GM18868 (cell line): Measurements from ENCODE around the gene DBH.

Source experiments
- ATAC-seq: cut with Tn5 transposase; IDR thresholded peaks from one replicate; pipeline ENCODE4 v1.9.1; 2021; ENCODE audit warnings: mild to moderate bottlenecking, moderate library complexity; ENCODE audit not compliant: unreplicated experiment

DBH gene

DNA sequence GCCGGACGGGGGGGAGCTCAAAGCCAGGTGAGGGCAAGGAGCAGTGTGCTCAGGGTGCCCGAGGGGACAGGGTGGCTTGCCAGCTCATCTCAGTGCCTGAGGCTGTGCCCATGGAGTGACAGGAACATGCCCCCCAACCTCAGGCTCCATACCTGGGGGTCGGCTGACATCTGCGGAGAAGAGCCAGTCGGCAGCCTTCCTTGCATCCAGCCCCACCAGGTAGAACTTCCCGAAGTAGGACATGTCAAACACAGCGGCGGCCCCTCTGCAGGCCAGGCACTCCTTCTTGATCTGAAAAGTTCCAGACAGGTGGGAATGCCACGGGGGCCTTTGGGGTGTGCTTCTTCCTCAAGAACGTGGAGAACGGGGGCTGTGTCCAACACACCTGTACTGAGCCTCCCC, 59.9 kb downstream of the DBH start:
- no peak for ATAC-seq

DNA sequence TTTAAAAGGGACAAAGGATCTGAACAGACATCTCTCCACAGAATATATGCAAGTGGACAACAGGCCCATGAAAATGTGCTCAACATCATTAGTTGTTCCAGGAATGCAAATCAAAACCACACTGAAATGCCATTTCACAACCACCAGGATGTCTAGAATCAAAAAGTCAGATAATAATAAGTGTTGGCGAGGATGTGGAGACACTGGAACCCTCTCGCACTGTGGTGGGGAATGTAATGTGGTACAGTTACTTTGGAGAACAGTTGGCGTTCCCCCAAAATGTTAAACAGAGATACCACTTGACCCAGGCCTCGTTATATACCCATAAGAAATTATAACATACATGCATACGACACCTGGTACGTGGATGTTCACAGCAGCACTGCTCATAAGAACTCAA, 63.4 kb downstream of the DBH start:
- no peak for ATAC-seq

DNA sequence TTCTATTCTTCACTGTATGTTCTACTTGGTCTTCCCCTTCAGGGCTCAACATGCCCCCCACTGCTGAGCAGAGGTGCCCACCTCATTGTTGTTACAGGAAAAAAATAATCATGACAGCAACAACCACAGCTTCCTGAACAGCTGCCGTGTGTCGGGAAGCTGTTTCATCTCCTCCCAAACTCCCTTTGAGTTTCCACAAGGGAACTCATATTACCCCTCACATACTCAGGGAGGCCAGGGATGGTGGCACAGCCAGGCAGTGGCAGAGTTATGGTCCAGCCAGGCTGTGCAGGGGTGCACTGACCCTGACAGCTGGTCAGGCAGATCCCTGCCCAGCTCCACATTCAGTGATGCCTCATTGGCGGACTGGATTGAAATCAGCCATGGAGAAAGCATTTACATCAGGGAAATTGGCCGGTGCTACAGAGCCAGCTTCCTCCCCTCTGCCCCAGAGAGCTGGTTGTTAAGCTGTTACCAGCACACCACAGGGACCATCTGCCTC, 64.7 kb downstream of the DBH start:
- ATAC-seq: no peak

DNA sequence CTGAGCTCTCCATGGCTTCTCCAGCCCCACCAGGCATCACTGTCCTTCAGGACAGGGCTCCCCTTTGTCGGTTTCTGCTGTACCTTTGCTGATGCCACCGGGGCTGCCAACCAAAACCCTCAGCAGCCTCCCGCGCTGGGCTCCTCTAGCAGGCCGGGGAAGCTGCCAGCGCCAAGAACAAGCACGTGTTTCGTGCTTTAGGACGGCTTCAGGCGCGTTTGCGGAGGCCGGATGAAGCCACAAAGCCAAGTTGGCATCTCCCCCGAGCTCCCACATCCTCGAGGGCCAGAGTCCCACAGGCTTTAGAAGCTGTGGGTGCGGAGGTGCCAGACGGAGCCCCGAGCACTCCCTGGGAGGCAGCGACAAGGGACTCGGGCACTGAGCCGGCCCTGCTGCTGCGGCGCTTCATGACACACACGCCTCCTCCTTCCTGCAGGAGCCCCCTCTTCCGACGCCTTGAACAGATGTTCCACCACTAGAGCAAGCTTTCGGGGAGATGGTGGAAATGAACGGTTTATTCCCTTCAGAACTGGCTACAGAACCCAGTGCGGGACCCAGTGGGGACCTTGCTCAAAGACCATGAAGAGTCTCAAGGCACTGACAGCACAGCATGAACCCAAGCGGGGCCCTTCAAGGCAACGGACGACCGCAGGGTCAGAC, 65.3 kb downstream of the DBH start:
- ATAC-seq: no peak

DNA sequence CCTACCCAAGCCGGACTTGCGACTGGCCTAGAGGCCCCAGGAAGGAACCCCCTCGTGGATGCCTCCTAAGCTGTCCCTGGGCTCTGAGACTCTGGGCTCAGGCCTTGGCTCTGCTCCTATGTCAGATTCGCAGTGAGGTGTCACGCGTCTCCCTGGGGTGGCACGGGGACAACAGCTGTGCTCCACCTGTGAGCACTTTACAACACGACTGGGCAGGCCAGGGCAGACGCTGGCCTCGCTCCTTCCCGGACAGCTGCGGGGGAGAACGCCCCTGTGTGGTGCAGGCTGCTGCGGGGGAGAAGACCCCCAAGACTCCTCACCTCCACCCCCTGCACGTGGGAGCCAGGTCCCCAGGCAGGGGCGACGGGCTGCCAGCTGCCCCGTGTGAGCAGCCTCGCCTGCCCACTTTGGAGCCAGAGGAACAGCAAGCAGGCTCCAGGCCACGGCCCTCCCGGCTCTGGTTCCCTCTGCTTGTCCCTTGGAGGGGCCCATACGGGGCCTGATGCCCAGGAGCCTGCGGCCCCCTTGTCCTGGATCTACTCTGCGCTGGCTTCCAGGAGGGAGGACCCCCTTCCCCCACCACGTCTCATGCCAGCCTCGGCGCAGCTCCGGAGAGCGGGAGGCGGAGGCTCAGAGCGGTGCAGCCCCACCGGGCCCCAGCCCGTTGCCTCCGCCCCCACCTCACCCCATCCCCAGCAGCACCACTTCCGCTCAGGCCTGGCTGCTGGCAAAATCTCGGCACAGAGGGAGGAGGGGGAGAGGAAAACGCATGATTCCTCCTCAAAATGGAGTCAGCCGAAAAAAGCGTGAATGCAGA, 66.0 kb downstream of the DBH start:
- ATAC-seq: no peak

DNA sequence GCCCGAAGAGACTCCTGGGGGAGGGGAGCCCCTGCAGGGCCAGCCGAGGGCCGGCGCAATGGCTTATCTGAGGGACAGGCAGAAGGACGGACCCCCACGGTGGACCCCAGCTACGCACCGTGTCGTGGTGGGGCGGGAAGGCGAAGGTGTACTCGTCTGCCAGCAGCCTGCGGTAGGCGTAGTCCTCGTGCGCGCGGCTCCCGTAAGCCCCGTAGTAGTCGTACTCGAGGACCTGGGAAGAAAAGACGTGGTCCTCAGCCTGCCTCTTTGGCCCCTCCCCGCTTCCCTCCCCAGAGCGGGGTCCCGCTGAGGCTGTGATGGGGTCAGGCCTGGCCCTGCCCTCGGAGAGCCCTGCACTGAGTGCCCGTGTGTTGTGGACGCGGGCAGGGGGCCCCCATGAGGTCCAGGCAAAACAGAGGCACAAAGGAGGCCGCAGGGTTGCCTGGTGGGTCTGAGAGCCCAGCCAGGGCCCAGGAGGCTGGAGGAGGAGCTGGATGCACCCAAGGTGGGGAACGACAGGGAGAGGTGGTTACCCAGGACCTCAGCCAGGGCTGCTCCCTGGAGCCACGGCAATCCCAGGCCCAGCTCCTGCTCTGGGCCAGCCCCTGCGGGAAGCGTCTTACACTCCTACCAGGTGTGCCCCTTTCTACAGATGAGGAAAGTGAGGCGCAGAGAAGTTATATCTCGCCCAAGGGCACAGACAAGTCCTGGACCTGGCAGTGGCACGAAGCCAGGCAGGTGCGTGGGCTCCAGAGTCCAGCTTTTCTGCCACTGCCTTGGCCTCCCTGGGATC, 66.8 kb downstream of the DBH start:
- no peak for ATAC-seq

DNA sequence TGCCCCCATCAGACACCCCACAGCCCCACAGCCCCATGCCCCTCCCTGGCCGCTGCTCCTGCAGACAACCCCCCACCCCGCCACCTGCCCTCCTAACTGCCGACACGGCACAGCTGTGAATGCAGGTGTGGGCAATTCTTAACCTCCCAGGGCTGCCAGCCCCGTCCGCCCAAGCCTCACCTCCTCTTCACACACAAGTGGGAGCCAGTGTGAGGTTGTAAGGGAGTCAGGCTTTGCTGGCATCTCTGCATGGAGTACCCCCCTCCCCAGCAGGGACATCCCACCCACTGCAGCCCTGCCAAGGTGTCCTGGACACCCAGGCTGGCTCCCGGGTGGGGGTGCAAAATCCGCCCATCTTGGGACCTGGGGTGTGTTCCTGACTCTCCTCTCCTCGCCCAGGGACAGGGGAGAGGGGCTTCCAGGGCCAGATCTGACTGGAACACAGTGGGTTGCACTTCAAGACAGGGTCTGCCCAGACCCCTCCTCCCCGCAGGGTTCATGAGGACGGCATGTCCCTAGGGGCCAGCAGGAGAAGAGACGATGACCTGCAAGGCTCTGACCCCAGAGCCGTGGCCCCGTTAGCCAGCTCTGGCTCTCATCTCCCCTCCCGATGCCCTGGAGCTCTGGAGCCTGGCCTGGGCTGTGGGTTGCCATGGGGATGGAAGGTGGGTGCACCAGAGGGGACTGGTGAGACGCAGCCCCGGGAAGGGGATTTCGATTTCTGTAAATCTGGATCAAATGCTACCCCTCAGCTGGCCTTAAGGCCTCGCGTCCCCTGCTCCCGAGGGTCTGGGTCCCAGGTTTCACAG, 67.6 kb downstream of the DBH start:
- ATAC-seq: no peak

DNA sequence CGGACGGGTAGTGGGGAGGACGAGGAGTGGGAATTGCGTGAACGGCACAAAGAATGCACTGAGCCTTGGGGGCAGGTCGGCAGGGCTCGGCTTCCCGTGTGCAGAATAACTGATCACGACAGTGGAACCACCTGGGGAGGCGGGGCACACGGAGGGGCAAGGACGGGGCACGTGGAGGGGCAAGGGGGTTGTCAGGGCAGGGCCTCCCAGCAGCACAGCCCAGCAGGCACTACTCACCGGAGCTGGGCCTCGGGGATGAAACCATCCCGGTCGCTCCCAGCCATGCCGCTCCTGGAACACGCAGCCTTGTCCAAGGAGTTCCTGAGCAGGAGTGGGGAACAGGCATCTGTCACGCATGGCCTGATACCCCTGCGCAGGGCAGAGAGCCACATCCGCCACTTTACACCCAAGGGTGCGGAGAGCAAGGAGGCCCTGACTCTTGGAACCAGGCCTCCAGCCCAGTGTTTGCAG, 68.6 kb downstream of the DBH start:
- no peak for ATAC-seq

DNA sequence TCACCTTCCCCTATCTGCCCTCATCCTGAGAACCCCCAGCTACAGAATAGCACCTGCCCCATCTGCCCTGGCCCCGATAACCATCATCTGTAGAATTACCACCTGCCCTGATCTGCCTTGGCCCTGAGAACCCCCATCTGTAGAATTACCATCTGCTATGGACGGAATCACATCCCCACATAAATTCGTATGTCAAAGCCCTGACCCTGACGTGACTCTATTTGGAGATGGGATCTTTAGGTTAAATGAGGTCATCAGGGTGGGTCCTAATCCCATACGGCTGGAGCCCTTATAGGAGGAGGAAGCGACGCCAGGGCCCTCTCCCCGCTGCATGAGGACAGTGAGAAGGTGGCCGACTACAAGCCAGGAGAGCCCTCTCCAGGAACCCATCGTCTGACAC, 69.4 kb downstream of the DBH start:
- ATAC-seq: no peak

DNA sequence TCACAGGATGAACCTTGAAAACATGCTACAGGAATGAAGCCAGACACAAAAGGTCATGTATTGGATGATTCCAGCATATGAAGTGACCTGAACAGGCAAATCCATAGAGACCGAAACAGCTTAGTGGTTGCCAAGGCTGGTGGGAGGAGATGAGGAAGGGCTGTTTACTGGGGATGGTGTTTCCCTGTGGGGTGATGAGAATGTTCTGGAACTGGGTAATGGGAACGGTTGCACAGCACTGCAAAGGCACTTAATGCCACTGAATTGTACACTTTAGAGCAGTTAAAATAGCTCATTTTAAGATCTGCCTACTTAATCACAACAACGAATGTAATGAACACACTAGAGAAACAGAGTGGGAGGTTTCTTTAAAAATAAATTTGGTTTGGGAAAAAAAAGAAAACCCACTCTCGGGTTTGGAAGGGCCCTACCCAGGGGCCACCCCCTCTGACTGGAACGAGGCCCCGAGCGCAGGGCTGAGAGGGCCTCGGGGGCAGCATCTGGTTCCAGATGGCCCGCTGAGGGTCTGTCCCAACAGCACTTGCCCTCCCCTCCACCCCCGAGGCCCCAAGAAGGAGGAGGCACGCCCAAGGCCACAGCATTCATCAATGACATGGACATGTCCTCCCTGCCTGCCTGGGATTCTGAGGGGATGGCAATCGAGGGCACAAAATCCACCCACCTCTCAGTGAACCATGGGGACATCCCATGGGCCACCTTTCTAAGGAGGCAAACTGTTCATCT, 70.3 kb downstream of the DBH start:
- no peak for ATAC-seq

DNA sequence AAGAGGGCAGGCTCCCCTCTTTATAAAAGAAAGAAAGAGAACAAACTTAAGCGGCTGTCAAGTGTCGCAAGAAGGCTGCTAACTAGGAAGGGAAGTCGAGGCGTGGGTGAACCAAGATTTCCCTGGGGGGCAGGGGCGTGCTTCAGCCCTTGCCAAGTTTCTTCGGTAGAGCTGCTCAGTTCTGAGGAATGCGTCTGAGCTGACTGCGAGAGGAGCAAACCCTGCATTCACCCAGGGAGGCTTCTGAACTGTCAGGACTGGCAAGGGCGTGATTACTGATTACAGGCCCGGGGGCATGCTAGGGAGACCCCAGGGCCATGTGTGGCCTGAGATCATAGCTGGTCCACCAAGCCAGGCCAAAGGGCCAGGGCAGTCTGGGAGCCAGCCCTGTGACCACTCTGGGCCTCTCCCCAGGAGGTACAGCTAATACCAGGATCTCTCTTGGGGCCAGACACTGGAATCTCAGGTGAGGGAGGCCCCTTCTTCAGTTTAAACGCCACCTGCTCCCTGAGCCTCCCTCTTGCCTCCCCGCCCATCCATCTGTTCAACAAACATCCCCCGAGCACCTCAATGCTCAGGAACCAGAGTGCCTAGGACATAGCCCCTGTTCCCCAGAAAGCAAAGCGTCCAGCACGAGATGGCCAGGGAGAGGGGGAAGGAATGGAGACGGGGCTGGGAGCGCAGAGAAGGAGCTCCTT, 71.1 kb downstream of the DBH start:
- no peak for ATAC-seq

DNA sequence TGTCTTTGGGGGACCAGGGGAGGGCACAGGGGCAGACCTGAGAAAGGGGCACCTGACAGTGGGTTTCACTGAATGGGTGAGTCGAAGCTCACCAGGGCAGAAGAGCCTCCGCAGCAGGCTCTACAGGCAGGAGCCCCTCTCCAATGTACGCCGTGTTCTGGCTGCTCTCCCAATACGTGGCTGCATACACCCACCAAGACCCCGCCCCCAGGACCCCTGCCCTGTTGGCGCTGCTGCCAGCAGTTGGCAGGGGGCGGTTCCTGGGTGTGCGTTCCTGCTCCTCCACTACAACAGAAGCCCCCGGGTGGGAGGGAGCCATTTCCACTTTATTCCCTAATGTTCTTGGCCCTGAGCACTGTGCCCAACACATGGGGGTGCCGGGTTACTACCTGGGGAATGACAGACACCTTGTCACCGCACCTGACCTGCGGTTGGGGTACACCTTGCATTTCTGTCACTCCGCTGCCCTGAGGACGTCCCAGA, 71.6 kb downstream of the DBH start:
- ATAC-seq: no peak

DNA sequence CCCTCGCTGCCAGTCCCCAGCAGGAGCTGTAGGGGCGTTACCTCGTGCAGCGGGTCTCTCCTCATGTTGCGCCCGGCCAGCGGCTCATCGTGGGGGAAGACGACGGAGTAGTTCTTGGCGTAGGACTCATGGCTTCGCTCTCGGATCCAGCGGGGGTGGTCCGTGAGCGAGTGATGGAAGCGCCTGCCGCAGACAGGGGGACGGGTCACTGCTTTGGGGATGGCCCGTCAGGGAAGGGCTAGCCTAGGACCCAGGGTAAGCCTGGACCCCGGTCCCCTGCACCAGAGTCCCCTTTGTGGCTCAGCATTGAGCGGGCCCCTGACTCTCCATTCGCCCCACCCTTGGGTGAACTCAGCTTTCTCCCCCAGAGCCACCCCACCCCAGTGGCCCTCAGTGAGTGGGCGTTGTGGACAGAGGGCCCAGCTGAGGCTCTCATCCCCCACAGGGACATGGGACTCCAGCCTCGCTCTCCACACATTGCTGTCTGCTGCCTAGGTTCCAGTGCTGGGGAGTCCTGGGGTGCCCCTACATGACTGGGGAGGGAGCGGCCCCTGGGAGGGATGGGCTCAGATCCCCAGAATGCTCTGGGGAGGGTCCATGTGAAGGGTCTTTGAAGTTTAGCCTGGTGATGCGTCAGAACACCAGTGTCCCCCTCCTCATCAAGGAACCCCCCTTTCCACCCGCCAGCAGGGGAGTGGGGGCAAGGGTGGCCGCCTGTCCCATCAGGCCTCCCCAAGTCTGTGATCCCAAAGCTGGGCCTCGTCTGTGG, 72.3 kb downstream of the DBH start:
- no peak for ATAC-seq
